NK-92 (cell line): ENCODE results near the gene KIF16B.
"Not testable (repeated sequence)": the region's sequence is repeated elsewhere in the genome, so short reads cannot be mapped to it uniquely, and the experiment has no call there.

Experiments used
- DNase-seq: peaks from one replicate; lab custom pipeline; 2025; ENCODE audit not compliant: unreplicated experiment; lab: John Stamatoyannopoulos, UW

The KIF16B gene

GRCh38 chr20:16226961-16227360, 346.3 kb downstream of the KIF16B start:
- DNase-seq, result not testable (repeated sequence)

DNA sequence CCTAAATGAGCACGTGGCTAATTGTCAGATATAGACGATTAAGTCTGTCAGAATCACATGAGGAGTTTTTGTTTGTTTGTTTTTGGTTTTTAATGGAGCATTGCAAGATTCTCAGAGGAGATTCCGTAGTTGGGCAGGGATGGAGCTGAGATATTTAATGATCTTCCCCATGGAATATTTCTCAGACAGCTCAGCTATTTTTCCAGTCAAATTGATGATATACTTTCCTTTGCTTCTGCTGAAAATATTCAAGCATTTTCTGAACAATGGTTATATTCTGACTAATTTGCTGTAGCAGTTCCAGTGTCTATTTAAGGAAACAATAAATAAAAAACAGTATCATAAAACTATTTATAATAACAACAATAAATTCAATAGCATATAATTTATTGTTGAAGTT, 348.4 kb downstream of the KIF16B start:
- DNase-seq, result no peak

DNA sequence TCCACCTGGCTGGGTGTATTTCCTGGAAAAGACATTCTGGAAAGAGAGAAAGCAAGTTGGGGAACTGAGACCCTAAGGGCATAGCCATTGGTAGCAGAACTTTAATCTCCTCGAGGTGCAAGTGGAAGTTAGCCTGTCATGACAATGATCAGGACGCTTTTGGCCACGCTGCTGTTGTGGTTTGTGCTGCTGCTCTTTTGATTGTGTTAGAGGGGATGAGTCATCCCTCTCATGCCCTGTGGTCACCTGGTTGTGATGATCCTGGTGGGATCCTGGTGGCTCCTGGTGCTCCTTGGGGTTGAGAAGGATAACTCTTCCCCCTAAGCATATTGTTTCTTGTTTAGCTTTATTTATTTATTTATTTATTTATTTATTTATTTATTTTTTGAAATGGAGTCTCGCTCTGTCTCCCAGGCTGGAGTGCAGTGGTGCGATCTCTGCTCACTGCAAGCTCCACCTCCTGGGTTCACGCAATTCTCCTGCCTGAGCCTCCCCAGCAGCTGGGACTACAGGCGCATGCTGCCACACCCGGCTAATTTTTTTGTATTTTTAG, 350.3 kb downstream of the KIF16B start:
- no peak for DNase-seq
